KMS-11 (cell line): ENCODE measurements around the gene ADAM8.

Experiments
- H2AFZ ChIP-seq: fragments of 200-600 bp; sonication (generic); 2 replicates; pipeline ENCODE4 v1.6.1; 2016; ENCODE audit warnings: antibody characterized with exemption, mixed run types, low read depth
- H3K27ac ChIP-seq: fragments of 200-600 bp; sonication (generic); 2 replicates; pipeline ENCODE4 v1.6.1; 2016; ENCODE audit warnings: mild to moderate bottlenecking, mixed run types
- H3K27me3 ChIP-seq: fragments of 200-600 bp; sonication (generic); 2 replicates; pipeline ENCODE4 v1.6.1; 2017; ENCODE audit warnings: mild to moderate bottlenecking, low read depth, mixed run types, moderate library complexity; ENCODE audit not compliant: insufficient read depth
- H3K36me3 ChIP-seq: fragments of 200-600 bp; sonication (generic); 2 replicates; pipeline ENCODE4 v1.6.1; 2017; ENCODE audit warnings: mild to moderate bottlenecking, mixed run types; ENCODE audit not compliant: insufficient read depth
- H3K4me1 ChIP-seq: fragments of 200-600 bp; sonication (generic); 2 replicates; pipeline ENCODE4 v1.6.1; 2016; ENCODE audit warnings: mild to moderate bottlenecking, low read depth, mixed run types; ENCODE audit not compliant: poor library complexity, severe bottlenecking
- H3K4me2 ChIP-seq: fragments of 200-600 bp; sonication (generic); 2 replicates; pipeline ENCODE4 v1.7.0; 2016; ENCODE audit warnings: mild to moderate bottlenecking, mixed run types
- H3K4me3 ChIP-seq: fragments of 200-600 bp; sonication (generic); IDR thresholded peaks from 2 replicates; pipeline ENCODE4 v1.6.1; 2017; ENCODE audit warnings: low read depth, low read length, mixed read lengths; ENCODE audit not compliant: insufficient read depth
- H3K79me2 ChIP-seq: fragments of 200-600 bp; sonication (generic); 2 replicates; pipeline ENCODE4 v1.6.1; 2016; ENCODE audit warnings: low read depth, mixed run types; ENCODE audit not compliant: insufficient read depth
- H3K9ac ChIP-seq: fragments of 200-600 bp; sonication (generic); 2 replicates; pipeline ENCODE4 v1.6.1; 2016; ENCODE audit warnings: mild to moderate bottlenecking, mixed run types
- H4K20me1 ChIP-seq: fragments of 200-600 bp; sonication (generic); 2 replicates; pipeline ENCODE4 v1.6.1; 2016; ENCODE audit warnings: mild to moderate bottlenecking, mixed run types; ENCODE audit not compliant: insufficient read depth
- TF ChIP-seq, protein P1 (sequence below): fragments of 200-600 bp; sonication (generic); conservative IDR thresholded peaks from 2 replicates; pipeline ENCODE4 v1.6.1; 2017; ENCODE audit warnings: low read depth, mild to moderate bottlenecking, antibody characterized with exemption, low read length, moderate library complexity, mixed read lengths

The ADAM8 gene

DNA sequence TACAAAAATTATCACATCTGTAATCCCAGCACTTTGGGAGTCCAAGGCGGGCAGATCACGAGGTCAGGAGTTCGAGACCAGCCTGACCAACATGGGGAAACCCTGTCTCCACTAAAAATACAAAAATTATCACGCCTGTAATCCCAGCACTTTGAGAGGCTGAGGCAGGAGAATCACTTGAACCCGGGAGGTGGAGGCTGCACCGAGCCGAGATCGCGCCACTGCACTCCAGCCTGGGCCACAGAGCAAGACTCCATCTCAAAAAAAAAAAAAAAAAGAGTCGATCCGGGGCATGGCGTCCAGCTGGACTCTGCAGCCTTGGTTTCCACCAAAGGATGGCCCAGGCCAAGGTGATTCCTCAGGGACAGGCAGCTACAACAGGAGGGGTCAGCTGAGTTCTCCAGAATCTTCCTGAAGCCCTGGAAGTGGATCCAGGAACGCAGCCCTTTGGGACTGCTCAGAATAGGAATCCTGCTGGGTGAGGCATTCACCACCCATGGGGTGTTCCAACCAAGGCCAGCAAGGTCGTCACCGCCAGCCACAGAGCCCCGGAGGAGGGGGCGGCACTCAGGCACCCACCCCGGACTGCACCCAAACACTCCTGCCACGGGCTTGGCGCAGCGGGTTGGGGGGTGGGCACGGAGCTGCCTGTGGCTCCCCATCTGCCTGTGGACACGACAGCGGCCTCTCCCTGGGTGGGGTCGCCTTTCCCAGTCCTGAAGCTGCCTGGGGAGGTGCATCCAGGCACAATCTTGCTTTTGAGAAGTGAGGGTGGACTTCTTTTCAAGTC lies 58.7 kb downstream of the ADAM8 start:
- Histone ChIP-seq H3K36me3 (no peaks in the 10 kb centered on the region), H3K4me3 (no peak overlapping the region), H2AFZ (no peak overlapping the region), H4K20me1 (no peaks in the 10 kb centered on the region), H3K9ac (no peak overlapping the region), H3K27me3 (peaks cover 22% of the 10 kb centered on the region), H3K4me1 (no peaks in the 10 kb centered on the region), H3K4me2 (no peak overlapping the region), H3K27ac (no peak overlapping the region), H3K79me2 (no peaks in the 10 kb centered on the region)
- TF ChIP-seq, protein P1, sequence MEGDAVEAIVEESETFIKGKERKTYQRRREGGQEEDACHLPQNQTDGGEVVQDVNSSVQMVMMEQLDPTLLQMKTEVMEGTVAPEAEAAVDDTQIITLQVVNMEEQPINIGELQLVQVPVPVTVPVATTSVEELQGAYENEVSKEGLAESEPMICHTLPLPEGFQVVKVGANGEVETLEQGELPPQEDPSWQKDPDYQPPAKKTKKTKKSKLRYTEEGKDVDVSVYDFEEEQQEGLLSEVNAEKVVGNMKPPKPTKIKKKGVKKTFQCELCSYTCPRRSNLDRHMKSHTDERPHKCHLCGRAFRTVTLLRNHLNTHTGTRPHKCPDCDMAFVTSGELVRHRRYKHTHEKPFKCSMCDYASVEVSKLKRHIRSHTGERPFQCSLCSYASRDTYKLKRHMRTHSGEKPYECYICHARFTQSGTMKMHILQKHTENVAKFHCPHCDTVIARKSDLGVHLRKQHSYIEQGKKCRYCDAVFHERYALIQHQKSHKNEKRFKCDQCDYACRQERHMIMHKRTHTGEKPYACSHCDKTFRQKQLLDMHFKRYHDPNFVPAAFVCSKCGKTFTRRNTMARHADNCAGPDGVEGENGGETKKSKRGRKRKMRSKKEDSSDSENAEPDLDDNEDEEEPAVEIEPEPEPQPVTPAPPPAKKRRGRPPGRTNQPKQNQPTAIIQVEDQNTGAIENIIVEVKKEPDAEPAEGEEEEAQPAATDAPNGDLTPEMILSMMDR = no peak

DNA sequence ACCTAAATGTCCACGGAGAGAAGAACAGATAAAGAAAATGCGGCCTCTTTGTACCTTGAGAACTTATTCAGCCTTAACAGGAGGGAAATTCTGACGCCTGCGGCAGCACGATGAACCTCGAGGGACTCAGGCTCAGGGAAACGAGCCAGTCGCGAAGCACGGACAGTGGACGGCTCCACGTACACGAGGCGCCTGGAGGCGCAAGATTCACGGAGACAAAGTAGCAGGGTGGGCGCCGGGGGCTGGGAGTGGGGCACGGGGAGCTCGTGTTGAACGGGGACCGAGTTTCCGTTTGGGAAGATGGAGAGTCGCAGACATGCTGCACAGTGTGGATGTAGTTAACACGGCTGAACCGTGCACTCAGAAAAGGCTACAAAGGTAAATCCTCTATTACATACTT lies 59.9 kb downstream of the ADAM8 start:
- Histone ChIP-seq H3K36me3 (no peaks in the 10 kb centered on the region), H2AFZ (no peak overlapping the region), H3K27me3 (peaks cover 25% of the 10 kb centered on the region), H4K20me1 (no peaks in the 10 kb centered on the region), H3K27ac (no peak overlapping the region), H3K79me2 (no peaks in the 10 kb centered on the region), H3K9ac (no peak overlapping the region), H3K4me2 (no peak overlapping the region), H3K4me1 (no peaks in the 10 kb centered on the region), H3K4me3 (no peak overlapping the region)
- TF ChIP-seq, protein P1 = no peak

DNA sequence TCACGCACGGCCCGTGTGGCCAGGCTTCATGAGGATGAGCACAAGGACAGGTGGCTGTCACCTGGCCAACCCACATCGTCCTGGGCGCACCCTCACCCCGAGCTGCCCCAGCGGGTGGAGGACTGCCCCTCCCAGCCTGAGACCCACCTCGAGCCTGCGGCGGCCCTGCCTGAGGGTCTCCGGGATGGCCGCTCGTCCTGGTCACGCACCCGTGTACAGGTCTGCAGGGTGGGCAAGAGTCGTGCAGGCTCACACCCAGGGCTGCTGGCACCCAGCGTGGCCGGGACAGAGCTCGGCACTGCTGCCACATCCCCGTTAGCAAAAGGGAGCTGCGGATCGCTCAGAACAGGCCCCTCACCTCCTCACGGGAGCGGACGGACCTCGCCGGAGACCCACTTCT lies 61.1 kb downstream of the ADAM8 start:
- Histone ChIP-seq H4K20me1 (no peaks in the 10 kb centered on the region), H3K9ac (no peak overlapping the region), H3K36me3 (no peaks in the 10 kb centered on the region), H2AFZ (no peak overlapping the region), H3K79me2 (no peaks in the 10 kb centered on the region), H3K4me2 (no peak overlapping the region), H3K4me1 (no peaks in the 10 kb centered on the region), H3K27ac (no peak overlapping the region), H3K27me3 (peaks cover 25% of the 10 kb centered on the region), H3K4me3 (no peak overlapping the region)
- TF ChIP-seq, protein P1 = no peak

DNA sequence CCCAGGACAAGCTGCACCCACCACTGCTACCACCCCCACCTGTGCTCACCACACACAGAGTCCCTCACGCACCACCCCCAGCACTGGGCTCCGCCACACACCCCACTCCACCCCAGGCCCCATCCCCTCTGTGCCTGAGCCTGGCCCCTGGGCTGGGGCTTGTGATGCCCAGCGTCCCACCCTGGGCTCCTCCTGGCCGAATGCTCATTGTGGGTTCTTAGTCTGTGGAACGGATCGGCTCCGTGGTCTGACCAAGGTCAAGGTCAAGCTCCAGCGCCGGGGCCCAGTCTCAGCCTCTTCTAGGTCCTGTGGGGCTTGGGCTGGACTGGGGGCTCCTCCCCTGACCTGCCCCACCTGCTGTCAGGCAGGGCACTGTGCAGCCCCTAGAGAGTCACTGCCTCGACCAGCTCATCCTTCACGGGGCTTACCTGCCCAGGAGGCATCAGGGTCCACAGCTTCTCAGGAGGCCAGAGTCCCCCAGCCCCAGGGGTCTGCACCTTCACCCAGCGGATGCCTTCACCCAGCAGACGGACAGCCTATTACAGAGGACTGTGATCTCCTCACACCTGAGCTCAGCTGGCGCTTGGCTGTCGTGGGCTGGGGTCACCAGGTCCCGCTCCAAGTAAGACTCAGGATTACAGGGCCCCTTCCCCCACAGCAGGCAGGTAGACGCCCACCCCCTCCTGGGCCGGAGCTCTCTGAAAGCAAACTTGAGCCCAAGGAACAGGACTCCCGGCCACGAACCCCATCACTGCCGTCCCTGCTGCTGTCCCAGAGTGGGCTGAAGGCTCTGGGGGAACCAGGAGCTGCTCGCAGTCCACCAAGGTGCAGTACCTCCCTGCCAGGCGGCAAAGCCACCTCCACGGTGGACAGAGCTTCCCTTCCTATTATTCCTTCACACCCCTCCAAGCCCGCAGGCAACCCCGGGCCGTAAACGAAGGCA lies 61.9 kb downstream of the ADAM8 start:
- TF ChIP-seq, protein P1 = no peak
- Histone ChIP-seq H3K4me2 (no peak overlapping the region), H3K79me2 (no peaks in the 10 kb centered on the region), H4K20me1 (no peaks in the 10 kb centered on the region), H3K27ac (no peak overlapping the region), H3K4me3 (no peak overlapping the region), H3K27me3 (peaks cover 23% of the 10 kb centered on the region), H3K4me1 (no peaks in the 10 kb centered on the region), H3K9ac (no peak overlapping the region), H3K36me3 (no peaks in the 10 kb centered on the region), H2AFZ (no peak overlapping the region)
